ENCODE data around the gene PPP1R3F.

- no peak for TF ChIP-seq CTCF (IDR thresholded peaks at IDR 0.05; ENCODE audit: insufficient read depth, low read length)
- no peak for TF ChIP-seq REST (IDR thresholded peaks at IDR 0.05; ENCODE audit: insufficient replicate concordance, low read depth)
- no peak for TF ChIP-seq SPI1 (IDR thresholded peaks at IDR 0.05; ENCODE audit: borderline replicate concordance, low read depth)
- TF ChIP-seq POLR2AphosphoS5 (IDR thresholded peaks at IDR 0.05; ENCODE audit: low read depth): no peak
Observed at GRCh38 chrX:49263631-49264030, 6.0 kb upstream of the PPP1R3F start.

Data from HL-60 (cell line).